CD4-positive, alpha-beta T cell treated with Interferon gamma for 1 hour (primary cell): ENCODE data around the gene MPI.

ENCODE experiments used
- DNase-seq: peaks from one replicate; pipeline ENCODE4 v3.0.0-alpha.2; 2020

MPI gene

GRCh38 chr15:74937272-74937589, 47.4 kb downstream of the MPI start:
- no peak for DNase-seq

- DNase-seq = peak; percentile 93
These were observed 47.9 kb downstream of the MPI start, which contains the start of gene COX5A for GRCh38 chr15:74937590-74938371. COX5A (minus strand) TSS chr15:74938073; CDS start chr15:74938014, 59 bp downstream.

- peak; percentile 70 for DNase-seq
These were observed 60.5 kb downstream of the MPI start for GRCh38 chr15:74950078-74950908.

GRCh38 chr15:74951006-74951405, 61.2 kb downstream of the MPI start:
- DNase-seq = no peak
